ENCODE measurements around the gene MEIS1. TPM values are rescaled to one million over a fixed set of nuclear protein-coding genes. Genes with fewer than 3 reads are reported as not detected.

The MEIS1 gene
- total and polyA plus RNA-seq, 2 experiments from 2014 or later: 0.16 to 0.28 TPM

DNA sequence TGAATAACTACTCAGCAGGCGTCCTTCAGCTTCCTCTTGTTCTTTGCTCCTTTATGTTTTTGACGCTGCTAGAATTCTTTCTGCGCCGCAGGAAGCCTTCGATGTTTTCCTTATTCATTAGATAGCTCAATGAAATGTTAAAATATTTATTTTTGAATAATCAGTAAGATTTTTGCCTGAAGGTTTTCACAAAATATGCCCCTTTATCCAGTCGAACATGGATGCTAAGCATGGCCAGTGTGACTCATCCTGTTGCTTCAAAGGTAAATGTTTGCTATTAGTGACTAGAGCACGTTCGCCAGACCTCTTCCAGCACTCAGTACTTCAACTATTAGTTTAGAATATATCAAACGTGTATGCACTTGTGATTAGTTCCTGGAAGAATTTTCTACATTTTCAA, 7.6 kb upstream of the MEIS1 start (continued):
- TF ChIP-seq, protein P1, sequence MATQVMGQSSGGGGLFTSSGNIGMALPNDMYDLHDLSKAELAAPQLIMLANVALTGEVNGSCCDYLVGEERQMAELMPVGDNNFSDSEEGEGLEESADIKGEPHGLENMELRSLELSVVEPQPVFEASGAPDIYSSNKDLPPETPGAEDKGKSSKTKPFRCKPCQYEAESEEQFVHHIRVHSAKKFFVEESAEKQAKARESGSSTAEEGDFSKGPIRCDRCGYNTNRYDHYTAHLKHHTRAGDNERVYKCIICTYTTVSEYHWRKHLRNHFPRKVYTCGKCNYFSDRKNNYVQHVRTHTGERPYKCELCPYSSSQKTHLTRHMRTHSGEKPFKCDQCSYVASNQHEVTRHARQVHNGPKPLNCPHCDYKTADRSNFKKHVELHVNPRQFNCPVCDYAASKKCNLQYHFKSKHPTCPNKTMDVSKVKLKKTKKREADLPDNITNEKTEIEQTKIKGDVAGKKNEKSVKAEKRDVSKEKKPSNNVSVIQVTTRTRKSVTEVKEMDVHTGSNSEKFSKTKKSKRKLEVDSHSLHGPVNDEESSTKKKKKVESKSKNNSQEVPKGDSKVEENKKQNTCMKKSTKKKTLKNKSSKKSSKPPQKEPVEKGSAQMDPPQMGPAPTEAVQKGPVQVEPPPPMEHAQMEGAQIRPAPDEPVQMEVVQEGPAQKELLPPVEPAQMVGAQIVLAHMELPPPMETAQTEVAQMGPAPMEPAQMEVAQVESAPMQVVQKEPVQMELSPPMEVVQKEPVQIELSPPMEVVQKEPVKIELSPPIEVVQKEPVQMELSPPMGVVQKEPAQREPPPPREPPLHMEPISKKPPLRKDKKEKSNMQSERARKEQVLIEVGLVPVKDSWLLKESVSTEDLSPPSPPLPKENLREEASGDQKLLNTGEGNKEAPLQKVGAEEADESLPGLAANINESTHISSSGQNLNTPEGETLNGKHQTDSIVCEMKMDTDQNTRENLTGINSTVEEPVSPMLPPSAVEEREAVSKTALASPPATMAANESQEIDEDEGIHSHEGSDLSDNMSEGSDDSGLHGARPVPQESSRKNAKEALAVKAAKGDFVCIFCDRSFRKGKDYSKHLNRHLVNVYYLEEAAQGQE (IDR thresholded peaks at IDR 0.05; ENCODE audit: unreplicated experiment): no peak
- TF ChIP-seq NANOG (IDR thresholded peaks at IDR 0.05; ENCODE audit: borderline replicate concordance): peak; percentile 44; the same call in 1 of the 2 replicates
- no peak for TF ChIP-seq ZNF114 (CRISPR knock-in tag; IDR thresholded peaks at IDR 0.05)
- peak; percentile 61 for TF ChIP-seq EZH2 (IDR thresholded peaks at IDR 0.05; ENCODE audit: low read depth, unreplicated experiment)
- no peak for TF ChIP-seq STAT1 (IDR thresholded peaks at IDR 0.05; ENCODE audit: unreplicated experiment)
- TF ChIP-seq JUNB (IDR thresholded peaks at IDR 0.05; ENCODE audit: unreplicated experiment): no peak
- TF ChIP-seq, protein P2, sequence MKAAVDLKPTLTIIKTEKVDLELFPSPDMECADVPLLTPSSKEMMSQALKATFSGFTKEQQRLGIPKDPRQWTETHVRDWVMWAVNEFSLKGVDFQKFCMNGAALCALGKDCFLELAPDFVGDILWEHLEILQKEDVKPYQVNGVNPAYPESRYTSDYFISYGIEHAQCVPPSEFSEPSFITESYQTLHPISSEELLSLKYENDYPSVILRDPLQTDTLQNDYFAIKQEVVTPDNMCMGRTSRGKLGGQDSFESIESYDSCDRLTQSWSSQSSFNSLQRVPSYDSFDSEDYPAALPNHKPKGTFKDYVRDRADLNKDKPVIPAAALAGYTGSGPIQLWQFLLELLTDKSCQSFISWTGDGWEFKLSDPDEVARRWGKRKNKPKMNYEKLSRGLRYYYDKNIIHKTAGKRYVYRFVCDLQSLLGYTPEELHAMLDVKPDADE (IDR thresholded peaks at IDR 0.05): no peak
- no peak for TF ChIP-seq EZH2phosphoT487 (IDR thresholded peaks at IDR 0.05; ENCODE audit: unreplicated experiment)

DNA sequence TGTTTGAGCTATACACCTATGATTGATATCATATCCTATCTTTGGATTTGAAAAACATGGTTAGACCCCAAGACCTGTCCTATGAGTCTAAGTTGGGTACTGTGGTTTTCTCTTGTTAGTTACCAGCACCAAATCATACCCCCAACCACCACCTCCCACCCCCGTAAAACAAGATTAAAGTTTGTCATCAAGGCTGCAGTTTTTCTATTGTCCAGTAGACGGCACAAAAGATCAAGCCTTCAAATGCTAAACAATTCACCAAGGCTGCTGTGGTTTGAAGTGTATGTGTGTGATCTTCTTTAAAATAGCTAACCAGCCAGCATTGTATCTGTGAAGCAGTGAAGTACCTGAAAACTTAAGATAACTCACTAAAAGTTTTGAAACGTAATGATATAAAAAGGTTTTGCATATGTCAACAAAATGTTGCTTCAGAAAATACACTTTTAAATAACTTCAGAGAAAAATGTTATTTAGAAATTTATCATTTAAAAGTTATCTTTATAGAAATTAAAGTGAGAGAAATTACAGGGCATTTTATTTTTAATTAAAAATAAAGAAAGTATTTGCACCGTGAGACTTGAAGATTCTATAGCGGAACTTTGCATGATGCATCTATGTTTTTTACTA, 5.8 kb upstream of the MEIS1 start:
- Histone ChIP-seq H4K20me1 (replicated peaks; ENCODE audit: insufficient read depth) (peaks cover 3% of the 10 kb centered on the region; the same call in 1 of the 2 replicates), H3K4me2 (no peak overlapping the region), H3F3A (replicated peaks; ENCODE audit: low read depth) (peaks cover 11% of the 10 kb centered on the region), H3K4me1 (ENCODE audit: insufficient read depth) (peaks cover 29% of the 10 kb centered on the region), H3K27ac (ENCODE audit: low read depth) (no peak overlapping the region), H3K4me3 (no peak overlapping the region), H2AFZ (no peak overlapping the region), H3K9me2 (ENCODE audit: insufficient read depth) (no peaks in the 10 kb centered on the region), H3K36me3 (ENCODE audit: insufficient read depth) (no peaks in the 10 kb centered on the region), H3K79me2 (replicated peaks; ENCODE audit: insufficient read depth) (no peaks in the 10 kb centered on the region), H3K27me3 (ENCODE audit: insufficient read depth) (peaks cover 98% of the 10 kb centered on the region)
- ATAC-seq: no peak
- Mint-ChIP-seq H3K9me3 (0 out of 3 replicates have a peak, but pooled peaks cover 3% of the 10 kb centered on the region), H3K27ac (no peak overlapping the region), H3K36me3 (ENCODE audit: low read depth) (no peaks in the 10 kb centered on the region; the same call in 2 of the 3 replicates), H3K4me1 (peaks cover 47% of the 10 kb centered on the region), H3K27me3 (ENCODE audit: insufficient read depth, low read depth, poor library complexity) (peaks cover 94% of the 10 kb centered on the region), H3K4me3 (no peak overlapping the region)
- TF ChIP-seq EZH2 (IDR thresholded peaks at IDR 0.05; ENCODE audit: low read depth, unreplicated experiment) (no peak), JUNB (IDR thresholded peaks at IDR 0.05; ENCODE audit: unreplicated experiment) (no peak), CREB1 (CRISPR knock-in tag; IDR thresholded peaks at IDR 0.05; ENCODE audit: low read depth) (peak; percentile 44), POLR2AphosphoS5 (IDR thresholded peaks at IDR 0.05; ENCODE audit: low read depth) (no peak), NANOG (IDR thresholded peaks at IDR 0.05; ENCODE audit: borderline replicate concordance) (no peak)
- TF ChIP-seq, protein P1 (IDR thresholded peaks at IDR 0.05; ENCODE audit: unreplicated experiment): no peak
- TF ChIP-seq, protein P3, sequence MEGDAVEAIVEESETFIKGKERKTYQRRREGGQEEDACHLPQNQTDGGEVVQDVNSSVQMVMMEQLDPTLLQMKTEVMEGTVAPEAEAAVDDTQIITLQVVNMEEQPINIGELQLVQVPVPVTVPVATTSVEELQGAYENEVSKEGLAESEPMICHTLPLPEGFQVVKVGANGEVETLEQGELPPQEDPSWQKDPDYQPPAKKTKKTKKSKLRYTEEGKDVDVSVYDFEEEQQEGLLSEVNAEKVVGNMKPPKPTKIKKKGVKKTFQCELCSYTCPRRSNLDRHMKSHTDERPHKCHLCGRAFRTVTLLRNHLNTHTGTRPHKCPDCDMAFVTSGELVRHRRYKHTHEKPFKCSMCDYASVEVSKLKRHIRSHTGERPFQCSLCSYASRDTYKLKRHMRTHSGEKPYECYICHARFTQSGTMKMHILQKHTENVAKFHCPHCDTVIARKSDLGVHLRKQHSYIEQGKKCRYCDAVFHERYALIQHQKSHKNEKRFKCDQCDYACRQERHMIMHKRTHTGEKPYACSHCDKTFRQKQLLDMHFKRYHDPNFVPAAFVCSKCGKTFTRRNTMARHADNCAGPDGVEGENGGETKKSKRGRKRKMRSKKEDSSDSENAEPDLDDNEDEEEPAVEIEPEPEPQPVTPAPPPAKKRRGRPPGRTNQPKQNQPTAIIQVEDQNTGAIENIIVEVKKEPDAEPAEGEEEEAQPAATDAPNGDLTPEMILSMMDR (conservative IDR thresholded peaks at IDR 0.05; ENCODE audit: low read depth in 2 of 2): peak; percentile 84 to 92
- DNase-seq (ENCODE audit: low spot score): peak; percentile 83
